GDM1 (cell line): ENCODE results near the gene SCARB1.

Source experiments
- DNase-seq: peaks from one replicate; lab custom pipeline; 2025; lab: John Stamatoyannopoulos, UW

The SCARB1 gene

DNA sequence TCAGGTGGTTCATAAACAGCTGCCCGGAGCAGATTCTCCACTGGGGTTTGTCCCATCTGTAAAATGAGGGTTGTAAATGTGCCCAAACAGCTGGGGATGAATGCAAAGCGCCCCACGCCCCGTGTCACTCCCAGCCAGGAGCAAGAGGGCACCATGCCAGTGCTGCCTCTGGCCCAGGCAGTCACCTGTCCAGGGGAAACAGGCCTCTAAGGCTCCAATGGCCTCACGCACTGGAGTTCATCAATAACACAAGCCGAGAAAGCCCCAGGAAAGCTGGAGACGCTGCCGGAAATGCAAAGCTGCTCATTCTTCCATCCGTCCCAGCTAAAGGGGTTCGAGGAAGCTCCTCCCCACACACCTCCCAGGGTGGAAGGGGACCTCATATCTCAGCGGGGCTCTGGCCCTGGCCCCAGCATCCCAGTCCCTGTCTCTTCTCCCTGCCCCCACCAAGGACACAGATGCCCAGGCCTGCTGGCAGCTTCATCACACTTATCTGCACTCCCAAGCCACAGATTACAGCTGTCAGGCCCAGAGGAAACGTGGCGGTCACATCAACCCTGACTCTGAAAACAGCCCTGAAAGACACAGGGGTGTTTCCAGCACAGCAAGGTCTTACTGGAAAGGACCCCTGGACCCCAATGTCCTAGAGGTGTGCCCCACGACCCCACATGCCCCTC lies 21.5 kb downstream of the SCARB1 start:
- no peak for DNase-seq

DNA sequence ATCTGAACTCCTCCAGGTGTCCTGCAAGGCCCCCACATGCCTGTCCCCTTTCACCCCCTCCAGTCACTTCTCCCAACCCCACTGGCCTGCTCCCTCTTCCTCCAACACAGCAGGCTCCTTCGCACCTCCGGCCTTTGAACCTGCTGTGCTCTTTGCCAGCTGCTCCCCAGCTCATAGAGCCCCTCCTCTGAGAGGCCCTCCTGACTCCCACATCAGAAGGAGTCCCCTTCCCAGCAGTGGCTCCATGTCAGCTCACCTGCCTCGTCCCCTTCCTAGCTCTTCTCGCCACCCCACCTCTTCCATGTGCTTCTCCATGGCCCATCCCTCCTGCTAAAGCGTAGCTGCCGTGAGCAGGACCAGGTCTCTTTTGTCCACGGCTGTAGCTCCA lies 22.1 kb downstream of the SCARB1 start:
- DNase-seq, result no peak

DNA sequence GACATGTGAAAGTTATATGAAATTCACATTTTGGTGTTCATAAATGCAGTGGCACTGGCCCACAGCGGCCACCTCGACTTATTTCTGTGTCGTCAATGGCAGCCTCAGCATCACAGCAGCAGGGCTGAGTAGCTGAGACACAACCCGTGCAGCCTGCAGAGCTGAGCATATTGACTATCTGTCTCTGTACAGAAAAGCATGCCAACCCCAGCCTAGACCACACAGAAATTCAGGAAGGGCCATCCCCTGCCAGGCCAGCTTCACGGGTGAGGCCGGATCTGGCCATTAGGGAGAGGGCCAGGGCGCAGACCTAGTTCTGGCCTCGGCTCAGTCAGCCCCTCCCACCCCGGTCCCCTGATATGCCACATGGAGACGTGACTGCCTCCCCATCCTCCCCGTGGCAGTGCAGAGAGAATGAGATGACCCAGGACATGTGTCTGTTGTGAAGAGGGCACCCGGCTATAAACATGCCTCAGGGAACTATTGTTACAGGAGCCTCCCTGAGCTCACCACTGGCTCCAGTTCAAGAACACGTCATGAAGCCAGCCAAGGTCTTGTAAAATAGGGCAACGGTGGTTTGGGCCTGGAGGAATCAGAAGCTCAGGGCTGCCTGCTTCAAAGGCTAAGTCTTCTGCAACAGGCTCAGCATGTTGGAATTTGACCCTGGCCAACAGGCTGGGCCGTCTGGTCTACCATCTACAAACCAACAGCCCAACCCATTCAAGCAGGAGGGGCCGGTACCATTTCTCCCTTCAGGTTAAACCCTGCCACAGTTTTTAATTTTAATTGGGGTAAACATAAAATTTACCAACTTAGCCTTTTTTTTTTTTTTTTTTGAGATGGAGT lies 25.5 kb downstream of the SCARB1 start:
- no peak for DNase-seq

DNA sequence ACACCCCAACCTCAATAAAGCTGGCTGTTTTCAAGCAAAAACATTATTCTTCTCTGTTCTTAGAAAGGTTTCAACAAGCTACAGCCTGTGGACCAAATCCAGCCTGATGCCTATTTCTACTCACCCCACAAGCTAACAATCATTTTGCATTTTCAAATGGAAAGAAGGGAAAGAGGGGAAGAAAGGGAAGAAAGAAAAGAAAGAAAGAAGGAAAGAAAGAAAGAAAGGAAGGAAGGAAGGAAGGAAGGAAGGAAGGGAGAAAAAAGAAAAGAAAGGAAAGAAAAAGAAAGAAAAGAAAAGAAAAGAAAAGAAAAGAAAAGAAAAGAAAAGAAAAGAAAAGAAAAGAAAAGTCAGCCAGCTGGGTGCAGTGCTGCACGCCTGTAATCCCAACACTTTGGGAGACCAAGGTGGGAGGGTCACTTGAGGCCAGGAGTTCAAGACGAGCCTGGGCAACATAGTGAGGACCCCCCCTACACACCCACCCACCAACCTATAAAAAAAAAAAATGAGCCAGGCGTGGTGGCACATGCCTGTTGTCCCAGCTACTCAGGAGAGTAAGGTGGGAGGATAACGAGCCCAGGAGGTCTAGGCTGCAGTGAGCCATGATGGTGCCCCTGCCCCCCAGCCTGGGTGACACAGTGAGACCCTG lies 26.3 kb downstream of the SCARB1 start:
- DNase-seq, result no peak

DNA sequence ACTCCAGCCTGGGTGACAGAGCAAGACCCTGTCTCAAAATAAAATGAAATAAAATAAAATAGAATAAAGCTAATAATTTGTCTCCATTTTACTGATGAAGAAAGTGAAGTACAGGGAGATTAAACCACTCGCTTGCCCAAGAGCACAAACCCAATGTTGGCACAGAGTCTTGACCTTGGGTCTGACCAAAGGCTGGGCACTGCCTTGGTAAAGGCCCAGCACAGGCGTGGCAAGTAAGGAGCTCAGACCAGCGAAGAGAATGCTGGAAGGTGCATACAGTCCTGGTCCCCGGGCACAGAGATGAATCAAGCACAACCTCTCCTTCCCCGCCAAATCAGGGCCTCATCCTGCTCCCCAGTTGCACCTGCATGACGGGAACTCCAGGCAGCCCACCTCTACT lies 26.9 kb downstream of the SCARB1 start:
- DNase-seq, result no peak

DNA sequence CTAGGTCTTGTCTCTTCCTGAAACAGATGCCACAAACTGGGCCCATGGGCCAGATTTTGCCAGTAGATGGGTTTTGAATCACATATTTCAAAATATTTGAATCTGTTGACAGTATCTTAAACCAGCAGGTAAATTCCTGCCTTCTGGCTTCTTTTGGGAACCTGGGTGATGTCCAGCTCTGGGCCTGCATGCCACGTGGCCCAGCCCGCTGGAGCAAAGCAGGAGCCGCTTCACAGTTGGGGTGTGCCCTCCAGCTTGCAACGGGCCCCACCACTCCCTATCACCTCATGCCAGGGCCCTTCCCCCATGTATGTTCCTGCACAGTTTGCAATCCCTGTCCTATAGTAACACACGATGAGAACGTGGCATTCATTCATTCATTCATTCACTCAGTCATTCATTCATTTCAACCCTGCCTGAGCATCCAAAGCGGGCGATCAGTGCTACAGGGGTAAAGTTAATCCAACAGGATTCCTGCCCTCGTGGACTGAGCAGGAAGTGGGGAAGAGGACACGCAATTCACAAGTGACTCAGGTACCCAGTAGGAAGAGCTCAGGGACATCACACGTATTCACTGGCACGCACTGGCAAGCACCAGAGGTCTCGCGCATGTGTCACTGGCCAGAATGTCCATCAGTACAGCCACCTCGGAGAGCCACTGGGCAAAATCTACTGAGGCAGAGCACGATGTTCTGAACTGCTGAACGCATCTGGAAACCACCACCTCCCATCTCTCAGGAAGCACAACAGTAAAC lies 27.8 kb downstream of the SCARB1 start:
- DNase-seq, result no peak

DNA sequence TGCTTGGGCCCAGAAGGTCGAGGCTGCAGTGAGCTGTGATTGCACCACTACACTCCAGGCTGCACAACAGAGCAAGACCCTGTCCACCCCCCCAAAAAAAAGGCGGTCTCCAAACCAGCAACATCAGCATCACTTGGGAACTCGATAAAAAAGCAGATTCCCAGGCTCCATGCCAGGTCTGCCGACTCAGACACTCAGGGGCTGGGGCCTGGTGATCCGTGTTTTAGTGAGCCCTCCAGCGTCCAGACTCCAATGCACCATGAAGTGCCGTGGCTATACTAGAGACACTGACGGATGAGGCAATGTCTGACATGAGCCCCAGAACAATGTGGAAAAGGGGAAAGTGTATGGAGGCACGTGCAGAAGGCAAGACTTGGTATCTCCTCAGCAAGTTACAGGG lies 28.8 kb downstream of the SCARB1 start:
- no peak for DNase-seq

DNA sequence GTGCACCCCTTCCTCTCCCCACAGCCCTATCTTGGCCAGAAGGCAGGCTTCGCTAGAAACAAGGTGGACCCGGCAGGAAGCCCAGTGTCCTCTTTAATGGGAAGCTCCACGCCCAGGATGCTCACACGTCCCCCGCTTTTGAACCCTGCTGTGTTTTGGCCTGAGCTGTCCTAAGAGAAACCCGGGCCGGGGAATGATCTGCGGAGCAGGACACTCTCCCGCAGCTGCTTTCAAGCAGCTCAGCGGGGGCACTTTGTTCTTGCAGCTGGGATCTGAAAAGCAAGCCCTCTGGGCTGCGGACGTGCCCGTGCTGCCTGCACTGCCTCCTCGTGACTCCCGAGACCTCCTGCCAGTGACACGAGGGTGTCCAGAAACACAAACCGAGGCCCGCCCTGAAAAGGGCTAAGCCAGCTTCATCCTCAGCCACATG lies 30.0 kb downstream of the SCARB1 start:
- DNase-seq, result no peak

DNA sequence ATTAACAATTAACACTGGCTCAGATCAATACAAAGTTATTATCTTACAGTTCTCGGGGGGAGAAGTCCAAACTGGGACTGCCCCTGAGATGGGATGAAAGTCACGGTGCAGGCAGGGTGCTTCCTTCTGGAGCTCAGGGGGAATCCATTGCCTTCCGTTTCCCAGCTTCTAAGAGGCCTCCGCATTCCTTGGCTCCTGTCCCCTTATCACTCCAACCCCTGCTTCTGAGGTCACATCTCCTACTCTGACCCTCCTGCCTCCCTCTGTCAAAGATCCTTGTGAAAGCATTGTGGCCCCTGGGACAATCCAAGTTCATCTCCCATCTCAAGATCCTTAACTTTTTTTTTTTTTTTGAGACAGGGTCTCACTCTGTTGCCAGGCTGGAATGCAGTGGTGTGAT lies 30.8 kb downstream of the SCARB1 start:
- DNase-seq, result no peak

DNA sequence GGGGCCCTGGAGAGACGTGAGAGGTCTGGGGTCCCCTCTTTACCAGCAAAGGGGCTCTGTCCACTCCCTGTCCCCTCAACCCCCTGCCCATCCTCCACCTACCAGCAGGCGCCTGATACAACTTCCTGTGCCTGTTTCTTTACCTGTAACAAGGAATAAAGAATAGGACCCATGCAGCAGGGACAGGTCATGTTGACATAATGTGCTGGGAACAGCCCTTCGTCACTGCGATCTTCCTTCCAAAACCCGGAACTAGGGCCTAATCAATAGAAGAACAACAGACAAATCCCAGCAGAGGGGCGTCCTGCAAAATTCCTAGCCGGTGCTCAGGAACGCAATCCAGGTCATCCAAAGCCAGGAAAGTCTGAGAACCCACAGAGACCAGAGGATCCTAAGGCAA lies 32.1 kb downstream of the SCARB1 start:
- DNase-seq, result no peak

DNA sequence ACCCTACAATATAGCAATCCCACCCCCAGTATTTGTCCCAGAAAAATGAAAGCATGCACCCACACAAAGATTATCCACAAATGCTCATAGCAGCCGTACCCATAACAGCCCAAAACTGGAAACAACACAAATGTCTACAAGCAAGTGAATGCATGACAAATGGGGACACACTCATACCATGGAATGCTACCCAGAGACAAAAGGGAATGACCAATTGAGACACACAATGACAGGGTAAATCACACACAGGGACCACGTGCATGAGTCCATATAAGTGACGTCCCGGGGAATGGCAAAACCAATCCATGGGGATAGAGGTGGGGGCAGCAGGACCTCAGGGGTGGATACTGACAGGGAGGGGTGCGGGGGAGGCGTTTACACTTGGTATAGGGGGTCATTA lies 33.4 kb downstream of the SCARB1 start:
- no peak for DNase-seq

DNA sequence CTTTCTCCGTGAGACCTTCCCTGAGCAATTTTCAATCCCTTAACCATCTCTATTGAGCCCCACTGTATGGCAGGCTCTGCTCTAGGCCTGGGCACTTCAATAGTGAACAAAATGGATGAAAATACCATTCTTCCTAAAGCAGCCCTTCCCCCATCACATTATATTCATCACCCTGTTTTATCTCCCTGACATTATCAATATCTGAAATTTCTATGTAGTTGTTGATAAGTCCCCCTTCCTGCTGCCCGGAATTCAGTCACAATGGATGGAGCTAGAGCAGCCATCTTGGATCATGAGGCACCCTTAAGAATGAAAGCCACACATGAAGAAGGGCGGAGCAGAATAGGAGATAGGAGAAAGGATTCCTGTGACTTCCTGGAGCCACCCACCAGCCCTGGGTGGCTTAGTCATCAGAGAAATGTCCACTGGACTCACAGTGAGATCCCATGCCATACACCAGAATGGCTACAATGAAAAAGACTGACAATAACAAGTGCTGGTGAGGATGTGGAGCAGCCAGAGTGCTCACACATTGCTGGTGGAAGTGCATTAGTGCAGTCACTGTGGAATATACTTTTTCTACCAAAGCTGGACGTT lies 33.9 kb downstream of the SCARB1 start:
- no peak for DNase-seq

DNA sequence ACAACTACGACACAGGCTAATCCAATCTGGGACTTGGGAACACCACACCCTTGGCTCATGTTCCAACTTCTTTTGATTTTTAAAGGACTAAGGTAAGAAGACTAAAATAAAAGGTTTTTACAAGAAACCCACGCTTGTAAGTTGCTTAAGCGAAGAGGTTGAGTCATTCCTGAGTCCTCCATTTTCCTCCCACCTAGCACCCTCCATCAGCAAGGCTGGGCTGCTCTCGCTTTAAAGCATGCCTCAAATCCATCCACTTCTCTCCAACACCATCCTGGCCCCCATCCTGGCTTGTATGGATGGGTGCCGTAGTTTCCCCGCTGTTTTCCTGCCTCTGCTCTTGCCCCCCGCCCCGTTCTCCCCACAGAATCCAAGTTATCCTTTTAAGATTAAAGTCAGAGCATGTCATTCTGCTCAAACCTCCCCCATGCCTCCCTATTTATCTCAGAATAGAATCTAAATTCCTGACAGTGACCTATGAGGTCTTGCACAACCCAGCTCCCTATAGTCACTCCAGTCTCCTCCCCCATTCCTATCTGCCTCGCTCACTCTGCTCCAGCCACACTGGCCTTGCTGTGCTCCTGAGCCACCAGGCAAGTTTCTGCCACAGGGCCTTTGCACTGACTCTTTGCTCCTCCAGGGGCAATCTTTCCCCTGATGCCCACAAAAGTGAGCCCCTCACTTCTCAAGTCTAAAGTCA lies 34.5 kb downstream of the SCARB1 start:
- DNase-seq, result no peak

DNA sequence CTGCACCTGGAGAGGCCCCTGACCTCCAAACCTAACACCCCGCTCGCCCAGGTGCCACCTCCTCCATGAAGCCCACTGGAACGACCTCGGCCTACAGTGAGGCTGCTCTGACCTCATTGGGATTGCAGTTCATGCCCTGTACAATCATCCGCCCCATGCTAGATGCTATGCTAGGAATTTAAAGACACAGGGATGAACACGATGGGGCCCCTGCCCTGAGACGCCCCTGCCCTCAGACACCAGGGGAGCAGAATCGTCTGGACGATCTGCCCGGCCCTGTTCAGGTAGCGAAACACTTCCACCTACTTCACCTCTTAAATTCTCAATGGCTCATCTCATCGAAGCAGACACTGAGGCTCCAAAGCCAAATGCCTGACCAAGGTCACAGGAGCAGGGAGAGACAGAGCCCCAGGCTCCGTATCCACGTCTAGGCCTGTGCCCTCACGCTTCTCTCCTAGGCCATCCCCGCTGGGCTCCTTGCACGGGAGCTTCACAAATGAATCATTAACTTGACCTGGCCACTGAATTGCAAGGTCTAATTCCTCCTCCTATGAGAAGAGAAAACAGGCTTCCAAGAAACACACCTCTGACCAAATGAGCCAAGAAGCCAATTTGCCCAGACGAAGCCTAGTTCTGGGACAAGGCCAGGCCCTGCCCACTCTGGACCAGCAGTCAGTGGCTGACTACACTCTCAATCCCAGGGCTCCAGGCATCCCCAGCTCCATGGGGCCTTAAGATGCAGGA lies 35.2 kb downstream of the SCARB1 start:
- no peak for DNase-seq

DNA sequence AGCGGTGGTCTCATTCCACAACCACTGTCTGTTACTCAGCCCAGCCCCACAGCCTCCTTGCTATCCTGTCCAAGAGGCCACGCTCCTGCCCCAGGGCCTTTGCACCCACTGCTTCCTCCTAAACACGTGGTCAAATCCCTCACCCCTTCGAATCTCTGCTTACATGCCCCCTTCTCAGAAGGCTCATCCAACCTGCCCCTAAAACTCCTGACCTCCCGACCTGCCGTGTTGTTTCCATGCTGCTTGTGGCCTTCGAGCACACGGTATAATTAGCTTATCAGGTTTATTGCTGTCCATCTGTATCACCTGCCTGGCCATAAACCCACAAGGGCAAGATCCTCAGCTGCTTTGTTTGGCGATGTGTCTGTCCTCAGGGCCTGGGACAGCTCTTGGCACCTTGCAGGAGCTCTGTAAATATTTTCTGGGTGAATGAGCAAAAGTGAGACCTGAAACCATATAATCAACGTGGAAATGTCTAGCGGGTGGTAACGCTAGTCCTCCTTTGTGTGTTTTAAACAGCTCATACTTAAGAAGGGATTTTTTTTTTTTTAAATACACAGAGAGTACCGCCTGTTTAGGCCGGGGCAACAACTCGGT lies 36.0 kb downstream of the SCARB1 start:
- DNase-seq, result no peak

DNA sequence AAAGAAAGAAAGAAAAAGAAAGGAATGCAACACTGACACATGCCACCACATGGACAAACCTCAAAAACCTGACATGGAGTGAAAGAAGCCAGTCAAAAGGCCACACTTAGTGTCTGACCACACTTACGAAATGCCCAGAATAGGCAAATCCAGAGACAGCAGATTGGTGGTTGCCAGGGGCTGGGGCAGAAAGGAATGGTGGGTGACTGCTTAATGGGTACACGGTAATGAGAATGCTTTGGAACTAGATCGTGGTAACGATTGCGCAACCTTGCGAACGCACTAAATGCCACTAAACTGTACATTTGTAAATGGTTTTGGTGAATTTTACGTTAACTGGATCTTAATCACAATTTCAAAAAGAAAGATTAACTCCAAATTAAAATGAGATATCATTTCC lies 39.5 kb downstream of the SCARB1 start:
- DNase-seq, result no peak

DNA sequence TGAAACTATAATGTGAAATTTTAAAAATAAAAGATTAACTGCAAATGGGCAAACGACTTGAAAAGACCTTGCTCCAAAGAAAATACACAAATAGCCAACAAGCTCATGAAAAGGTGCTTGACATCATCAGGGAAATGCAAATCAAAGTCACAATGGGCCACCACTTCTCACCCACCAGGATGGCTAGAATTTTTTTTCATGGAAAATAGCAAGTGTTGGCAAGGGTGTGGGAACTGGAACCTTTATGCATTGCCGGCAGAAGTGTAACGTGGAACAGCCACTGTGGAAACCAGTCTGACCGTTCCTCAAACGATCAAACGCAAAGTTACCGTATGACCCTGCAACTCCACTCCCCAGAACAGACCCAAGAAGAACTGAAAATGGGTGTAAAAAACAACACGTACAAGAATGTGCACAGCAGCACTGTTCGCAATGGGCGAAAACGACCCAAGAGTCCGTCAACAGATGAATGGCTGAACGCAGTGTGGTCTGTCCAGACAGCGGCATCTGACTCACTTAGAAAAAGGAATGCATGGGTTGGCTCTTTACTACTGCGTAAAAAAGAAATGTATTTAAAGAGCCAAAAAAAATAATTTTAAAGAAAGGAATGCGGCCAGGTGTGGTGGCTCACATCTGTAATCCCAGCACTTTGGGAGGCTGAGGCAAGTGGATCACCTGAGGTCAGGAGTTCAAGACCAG lies 40.2 kb downstream of the SCARB1 start:
- no peak for DNase-seq

DNA sequence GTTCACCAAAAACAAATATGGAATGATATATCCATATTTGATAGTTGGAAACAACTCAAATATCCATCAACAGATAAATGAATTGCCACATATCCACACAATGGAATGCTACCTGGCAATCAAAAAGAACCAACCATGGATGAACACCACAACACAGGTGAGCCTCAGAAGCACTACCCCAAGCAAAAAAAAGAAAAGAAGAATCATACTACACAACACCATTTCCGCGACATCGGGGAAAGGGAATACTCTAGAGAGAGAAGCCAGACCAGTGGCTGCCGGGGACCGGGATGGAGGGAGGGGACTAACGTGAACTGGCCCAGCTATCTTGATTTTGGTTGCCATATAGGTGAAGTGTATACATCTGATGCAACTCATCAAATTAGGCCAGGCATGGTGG lies 41.4 kb downstream of the SCARB1 start:
- DNase-seq, result no peak
